Natural killer cell treated with Interleukin-12 subunit alpha and Interleukin-12 subunit beta and Interleukin-15 and Interleukin-18, amount 100 ng/mL, for 72 hours (primary cell): ENCODE measurements around the gene INTS11. TPM values are rescaled to one million over a fixed set of nuclear protein-coding genes. Genes with fewer than 3 reads are reported as not detected.

Experiments
- ATAC-seq, 2 donors: fragments of 150-1000 bp; cut with Tn5 transposase in 1 of 2; sonication (Bioruptor Pico), chemical (Tn5 transposase) in 1 of 2; 2 replicates each; pipeline ENCODE4 v1.10.0; 2021
- DNase-seq: peaks from one replicate; pipeline ENCODE4 v3.0.0; 2022; ENCODE audit warnings: low spot score
- H3K27ac Mint-ChIP-seq, 2 donors: 1 replicate in 1 of 2; 2 replicates in 1 of 2; pipeline ENCODE4 v1.8.0; 2022; ENCODE audit warnings: mixed read lengths in 2 of 2, mild to moderate bottlenecking in 1 of 2, moderate library complexity in 1 of 2
- H3K27me3 Mint-ChIP-seq, 2 donors: 1 replicate in 1 of 2; 2 replicates in 1 of 2; pipeline ENCODE4 v1.8.0; 2022; ENCODE audit warnings: mixed read lengths in 2 of 2
- H3K36me3 Mint-ChIP-seq: one replicate; pipeline ENCODE4 v1.8.0; 2022; ENCODE audit warnings: mixed read lengths
- H3K4me1 Mint-ChIP-seq, 2 donors: 1 replicate in 1 of 2; 2 replicates in 1 of 2; pipeline ENCODE4 v1.8.0; 2022; ENCODE audit warnings: low read depth in 2 of 2, mixed read lengths in 2 of 2, mild to moderate bottlenecking in 1 of 2
- H3K4me3 Mint-ChIP-seq: one replicate; pipeline ENCODE4 v1.8.0; 2022; ENCODE audit warnings: mixed read lengths
- H3K9me3 Mint-ChIP-seq: 2 replicates; pipeline ENCODE4 v1.8.0; 2022; ENCODE audit warnings: mixed read lengths
- total RNA-seq, 2 donors: library from RNA; stranded (reverse); gene quantifications; one replicate each; pipeline ENCODE4 v1.2.3, GENCODE V29; 2022

INTS11 gene
- total RNA-seq, 2 donors from 2014 or later: 122 to 204 TPM

- peaks cover 0 to 6% of the 10 kb centered on the region in 2 donors for H3K4me1 Mint-ChIP-seq
- H3K4me3 Mint-ChIP-seq: no peak overlapping the region
- no peak for ATAC-seq
- H3K27ac Mint-ChIP-seq: no peak overlapping the region
- no peaks in the 10 kb centered on the region for H3K9me3 Mint-ChIP-seq
- no peaks in the 10 kb centered on the region for H3K27me3 Mint-ChIP-seq
- no peak for DNase-seq
- H3K36me3 Mint-ChIP-seq: no peaks in the 10 kb centered on the region
Observed at GRCh38 chr1:1284221-1285101, 40.0 kb downstream of the INTS11 start.

DNA sequence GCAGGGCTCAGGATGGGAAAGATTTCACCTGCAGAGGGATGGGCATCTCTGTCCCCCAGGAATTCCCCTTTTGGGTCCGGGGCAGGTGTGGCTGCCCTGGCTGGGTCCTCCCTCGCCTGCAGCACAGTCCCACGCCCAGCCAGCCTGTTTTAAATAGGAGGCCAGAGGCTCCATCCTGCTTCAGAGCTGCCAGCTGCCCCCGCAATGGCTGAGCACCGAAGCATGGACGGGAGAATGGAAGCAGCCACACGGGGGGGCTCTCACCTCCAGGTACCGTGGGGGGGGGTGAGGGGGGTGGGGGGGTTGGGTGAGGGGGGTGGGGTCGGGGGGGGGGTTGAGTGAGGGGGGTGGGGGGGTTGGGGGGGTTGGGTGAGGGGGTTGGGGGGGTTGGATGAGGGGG is 40.6 kb downstream of the INTS11 start:
- no peak for DNase-seq

DNA sequence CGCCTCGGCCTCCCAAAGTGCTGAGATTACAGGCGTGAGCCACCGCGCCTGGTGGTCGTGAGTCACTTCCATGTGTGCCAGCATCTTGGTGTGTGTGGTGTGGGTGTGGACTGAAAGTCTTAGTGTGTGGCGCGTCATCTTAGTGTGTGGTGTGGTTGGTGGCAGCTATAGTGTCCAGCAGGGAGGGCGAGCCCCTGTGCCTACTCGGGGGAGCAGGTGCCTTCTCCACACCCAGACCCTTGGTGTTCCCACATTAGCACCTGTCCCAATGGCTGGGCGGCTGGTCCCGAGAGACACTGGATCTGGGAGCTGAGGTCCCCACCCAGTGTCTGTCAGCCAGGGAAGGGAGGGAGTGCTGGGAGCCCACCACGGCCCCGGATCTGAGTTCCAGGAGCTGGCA is 41.5 kb downstream of the INTS11 start:
- Mint-ChIP-seq H3K36me3 (no peaks in the 10 kb centered on the region), H3K27ac (no peak overlapping the region), H3K4me3 (no peak overlapping the region), H3K27me3 (no peaks in the 10 kb centered on the region), H3K9me3 (no peaks in the 10 kb centered on the region), H3K4me1 (peaks cover 0 to 6% of the 10 kb centered on the region in 2 donors)
- DNase-seq (no peak), ATAC-seq (peak; percentile 50 to 56)

More for the DNA sequence above, 40.6 kb downstream of the INTS11 start:
- Mint-ChIP-seq H3K4me1 (peaks cover 0 to 6% of the 10 kb centered on the region in 2 donors), H3K9me3 (no peaks in the 10 kb centered on the region), H3K27ac (no peak overlapping the region), H3K4me3 (no peak overlapping the region), H3K36me3 (no peaks in the 10 kb centered on the region), H3K27me3 (no peaks in the 10 kb centered on the region)
- ATAC-seq: no peak

DNA sequence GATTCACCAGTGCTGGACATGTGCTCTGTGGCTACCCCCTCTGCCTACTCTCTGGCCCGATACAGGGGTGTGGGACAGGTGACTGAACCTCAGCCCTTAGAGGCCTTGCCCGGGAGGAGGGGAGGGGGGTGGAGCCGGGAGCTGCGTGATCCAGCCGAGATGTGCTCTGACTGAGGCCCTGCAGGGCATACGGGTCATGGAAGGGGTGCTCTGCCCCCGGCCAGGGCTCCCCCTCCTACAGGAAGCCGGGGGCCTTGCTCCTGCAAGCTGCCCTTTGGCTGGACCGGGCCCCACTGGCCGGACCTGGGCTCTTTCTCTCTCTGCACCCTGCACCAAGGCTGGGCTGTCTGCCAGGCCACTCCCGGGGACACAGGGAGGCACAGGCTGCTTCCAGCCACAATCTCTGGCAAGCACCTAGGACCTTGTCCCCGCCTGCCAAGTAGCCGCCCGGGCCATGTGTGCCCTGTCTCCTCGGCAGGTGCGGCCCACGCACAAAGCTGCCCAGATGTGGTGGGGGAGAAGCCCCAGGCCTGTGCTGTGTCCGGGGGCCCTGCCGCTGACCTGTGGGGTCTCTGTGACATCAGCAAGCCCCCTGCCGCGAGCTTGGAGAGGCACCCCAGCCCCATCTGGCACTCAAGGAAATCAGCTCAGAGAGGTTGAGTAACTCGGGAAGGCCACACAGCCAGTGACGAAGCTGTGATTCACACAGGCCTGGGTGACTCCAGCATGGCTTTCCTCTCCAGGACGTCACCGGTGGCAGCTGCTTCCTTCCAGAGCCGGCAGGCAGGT is 42.7 kb downstream of the INTS11 start:
- Mint-ChIP-seq H3K36me3 (no peaks in the 10 kb centered on the region), H3K4me3 (no peak overlapping the region), H3K4me1 (peaks cover 0 to 6% of the 10 kb centered on the region in 2 donors), H3K27me3 (no peaks in the 10 kb centered on the region), H3K27ac (no peak overlapping the region), H3K9me3 (no peaks in the 10 kb centered on the region)
- ATAC-seq (peak in 1 of 2 donors; percentile 2), DNase-seq (no peak)

- no peak for DNase-seq
- Mint-ChIP-seq H3K27me3 (no peaks in the 10 kb centered on the region), H3K4me3 (no peak overlapping the region), H3K27ac (no peak overlapping the region), H3K9me3 (no peaks in the 10 kb centered on the region), H3K4me1 (peaks cover 0 to 6% of the 10 kb centered on the region in 2 donors), H3K36me3 (no peaks in the 10 kb centered on the region)
- ATAC-seq: peak in 1 of 2 donors; percentile 5
Observed at GRCh38 chr1:1280782-1281481, 43.5 kb downstream of the INTS11 start.

DNA sequence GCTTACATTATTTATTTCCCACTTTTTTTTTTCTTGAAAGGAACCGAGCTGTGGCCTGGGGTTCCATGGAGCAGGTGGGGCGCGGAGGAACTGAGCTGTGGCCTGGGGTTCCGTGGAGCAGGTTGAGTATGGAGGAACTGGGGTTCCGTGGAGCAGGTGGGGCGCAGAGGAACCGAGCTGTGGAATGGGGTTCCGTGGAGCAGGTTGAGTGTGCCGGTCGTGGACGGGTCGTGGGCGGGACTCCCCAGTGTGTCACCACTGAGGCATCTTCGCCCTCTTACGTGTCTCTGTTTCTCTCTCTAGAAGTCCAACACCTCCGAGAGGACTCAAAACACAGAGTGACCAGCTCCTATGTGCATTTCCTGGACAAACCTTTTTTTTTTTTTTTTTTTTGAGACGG is 45.4 kb downstream of the INTS11 start:
- no peak for ATAC-seq
- Mint-ChIP-seq H3K4me1 (peaks cover 0 to 6% of the 10 kb centered on the region in 2 donors), H3K9me3 (no peaks in the 10 kb centered on the region), H3K27ac (no peak overlapping the region), H3K27me3 (no peaks in the 10 kb centered on the region), H3K4me3 (no peak overlapping the region), H3K36me3 (no peaks in the 10 kb centered on the region)
- DNase-seq: no peak

DNA sequence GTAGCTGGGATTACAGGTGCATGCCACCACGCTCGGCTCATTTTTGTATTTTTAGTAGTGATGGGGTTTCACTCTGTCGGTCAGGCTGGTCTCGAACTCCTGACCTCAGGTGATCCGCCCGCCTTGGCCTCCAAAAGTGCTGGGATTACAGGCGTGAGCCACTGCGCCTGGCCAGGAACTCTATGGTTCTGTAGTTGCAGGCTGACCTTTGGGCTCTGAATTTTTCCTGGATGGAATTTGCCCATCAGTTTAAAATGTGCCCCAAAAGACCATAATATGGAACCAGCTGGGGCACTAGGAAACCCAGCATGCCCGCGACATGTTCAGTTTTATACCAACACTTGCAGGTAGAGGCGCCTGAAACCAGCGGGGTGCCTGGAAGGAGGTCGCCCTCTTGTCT is 45.8 kb downstream of the INTS11 start:
- no peaks in the 10 kb centered on the region for H3K36me3 Mint-ChIP-seq
- H3K9me3 Mint-ChIP-seq: no peaks in the 10 kb centered on the region
- ATAC-seq: no peak
- DNase-seq: no peak
- H3K27me3 Mint-ChIP-seq: no peaks in the 10 kb centered on the region
- no peak overlapping the region for H3K4me3 Mint-ChIP-seq
- H3K4me1 Mint-ChIP-seq: peaks cover 0 to 6% of the 10 kb centered on the region in 2 donors
- H3K27ac Mint-ChIP-seq: no peak overlapping the region

GRCh38 chr1:1275836-1276235 is 48.6 kb downstream of the INTS11 start:
- Mint-ChIP-seq H3K36me3 (no peaks in the 10 kb centered on the region), H3K4me1 (peaks cover 15 to 19% of the 10 kb centered on the region in 2 donors), H3K4me3 (peak overlapping the region; percentile 6), H3K27ac (no peak overlapping the region), H3K9me3 (no peaks in the 10 kb centered on the region), H3K27me3 (no peaks in the 10 kb centered on the region)
- ATAC-seq (no peak), DNase-seq (no peak)

GRCh38 chr1:1274931-1275431 is 49.5 kb downstream of the INTS11 start:
- Mint-ChIP-seq H3K9me3 (no peaks in the 10 kb centered on the region), H3K4me1 (peaks cover 24 to 28% of the 10 kb centered on the region in 2 donors), H3K27ac (no peak overlapping the region), H3K36me3 (no peaks in the 10 kb centered on the region), H3K4me3 (peak overlapping the region; percentile 59), H3K27me3 (no peaks in the 10 kb centered on the region)
- no peak for DNase-seq
- no peak for ATAC-seq

GRCh38 chr1:1274299-1274930 is 50.0 kb downstream of the INTS11 start:
- no peaks in the 10 kb centered on the region for H3K27me3 Mint-ChIP-seq
- ATAC-seq (no peak), DNase-seq (no peak)
- H3K4me3 Mint-ChIP-seq: peak overlapping the region; percentile 59
- H3K9me3 Mint-ChIP-seq: no peaks in the 10 kb centered on the region
- H3K36me3 Mint-ChIP-seq: no peaks in the 10 kb centered on the region
- H3K27ac Mint-ChIP-seq: no peak overlapping the region
- H3K4me1 Mint-ChIP-seq: peaks cover 28 to 31% of the 10 kb centered on the region in 2 donors

DNA sequence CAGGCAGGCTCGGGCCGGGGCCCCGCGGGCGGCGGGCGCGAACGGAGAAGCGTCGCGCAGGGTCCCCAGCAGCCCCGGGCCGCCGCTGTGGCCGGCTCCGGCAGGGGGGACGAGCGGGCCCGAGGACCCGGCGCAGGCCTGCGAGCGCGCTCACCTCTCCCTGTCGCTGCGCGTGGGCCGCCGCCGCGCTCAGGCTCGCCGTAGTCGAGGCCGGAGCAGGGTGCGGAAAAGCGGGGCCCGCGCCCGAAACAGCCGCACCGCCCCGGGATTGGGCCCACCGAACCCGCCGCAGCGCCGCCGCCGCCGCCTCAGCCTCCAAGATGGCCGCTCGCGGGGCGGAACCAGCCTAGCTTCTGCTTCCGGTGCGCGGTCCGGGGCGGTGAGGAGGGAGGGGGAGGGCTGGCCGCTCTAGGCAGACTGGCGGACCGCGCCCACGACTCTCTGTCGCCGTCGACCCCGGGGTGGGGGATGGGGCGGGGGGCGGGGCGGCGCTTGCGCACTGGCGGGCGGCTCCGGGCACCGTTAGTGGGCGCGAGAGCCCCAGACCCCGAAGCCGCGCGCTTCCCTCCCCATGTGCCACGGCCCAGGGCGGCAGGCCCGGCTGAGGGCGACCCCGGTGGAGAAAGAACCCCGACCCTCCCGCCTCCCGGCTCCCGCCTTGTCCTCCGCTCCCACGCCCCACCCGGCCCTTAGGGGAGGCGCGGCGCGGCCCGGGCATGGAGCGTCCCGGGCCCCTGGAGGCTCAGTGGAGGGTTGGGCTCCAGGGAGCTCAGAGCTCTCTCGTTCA is 50.8 kb downstream of the INTS11 start, which contains the start of gene UBE2J2:
Gene UBE2J2 (minus strand): TSS at position 343 of the 787 bp plus-strand sequence. CDS start 5,862 bp downstream, outside the sequence.
- Mint-ChIP-seq H3K27me3 (no peaks in the 10 kb centered on the region), H3K27ac (peak within 1 kb of the TSS; percentile 26 to 61), H3K36me3 (no peaks in the 10 kb centered on the region), H3K4me3 (peak within 1 kb of the TSS; percentile 86), H3K4me1 (peaks cover 28 to 31% of the 10 kb centered on the region in 2 donors), H3K9me3 (no peaks in the 10 kb centered on the region)
- ATAC-seq: peak; percentile 97 to 99
- peak; percentile 94 for DNase-seq

DNA sequence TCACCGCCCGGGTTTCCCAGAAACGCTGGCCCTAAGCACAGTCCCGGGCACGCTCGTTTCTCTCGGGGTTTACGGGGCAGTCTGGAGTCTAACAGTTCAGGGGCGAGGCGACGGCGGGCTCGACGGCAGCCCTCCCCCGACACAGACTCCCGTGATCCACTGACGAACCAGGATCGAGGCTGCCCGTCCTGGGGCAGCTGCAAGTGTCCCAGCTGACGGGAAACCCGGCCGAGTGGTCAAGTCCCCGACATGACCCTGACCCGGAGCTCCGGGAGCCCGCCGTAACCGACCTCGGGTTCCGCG is 51.3 kb downstream of the INTS11 start:
- no peak for DNase-seq
- Mint-ChIP-seq H3K27me3 (no peaks in the 10 kb centered on the region), H3K36me3 (no peaks in the 10 kb centered on the region), H3K4me1 (peaks cover 28 to 31% of the 10 kb centered on the region in 2 donors), H3K9me3 (no peaks in the 10 kb centered on the region), H3K27ac (peak overlapping the region; percentile 26 to 61), H3K4me3 (peak overlapping the region; percentile 86)
- no peak for ATAC-seq
